Kidney tubule cell (primary cell): ENCODE data around the gene CDH12.
A peak's percentile ranks its signal among the peaks of the same experiment; 100 is the strongest.

ENCODE experiments used
- DNase-seq: peaks from one replicate; pipeline ENCODE4 v3.0.0-alpha.2; 2018; ENCODE audit warnings: low spot score

CDH12 gene

GRCh38 chr5:21820527-21820926 is 1032.6 kb downstream of the CDH12 start:
- DNase-seq: no peak

DNA sequence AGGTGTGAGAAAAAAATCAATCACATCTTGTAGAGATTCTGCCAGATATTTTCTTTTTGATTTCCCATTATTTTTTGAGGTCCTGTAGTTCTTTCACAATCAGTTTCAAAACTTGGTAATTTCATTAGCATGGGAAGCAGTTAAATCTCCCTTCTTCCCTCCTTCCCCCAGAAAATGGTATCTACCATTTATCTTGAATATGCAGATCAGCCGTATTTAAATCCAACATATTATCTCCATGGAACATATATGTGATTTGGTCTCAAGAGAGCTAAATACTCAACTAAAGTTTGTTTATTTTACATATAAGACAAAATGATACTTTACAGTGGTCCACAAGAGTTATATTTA is 1034.8 kb downstream of the CDH12 start:
- DNase-seq: no peak

- DNase-seq: no peak
Measured at GRCh38 chr5:21817668-21818369, 1035.3 kb downstream of the CDH12 start.

- peak; percentile 33 for DNase-seq
Measured at GRCh38 chr5:21810737-21811316, 1042.3 kb downstream of the CDH12 start.

- DNase-seq: no peak
Measured at GRCh38 chr5:21809611-21810010, 1043.5 kb downstream of the CDH12 start.

GRCh38 chr5:21807953-21808352 is 1045.2 kb downstream of the CDH12 start:
- peak; percentile 2 for DNase-seq

GRCh38 chr5:21806943-21807342 is 1046.2 kb downstream of the CDH12 start:
- peak; percentile 85 for DNase-seq

DNA sequence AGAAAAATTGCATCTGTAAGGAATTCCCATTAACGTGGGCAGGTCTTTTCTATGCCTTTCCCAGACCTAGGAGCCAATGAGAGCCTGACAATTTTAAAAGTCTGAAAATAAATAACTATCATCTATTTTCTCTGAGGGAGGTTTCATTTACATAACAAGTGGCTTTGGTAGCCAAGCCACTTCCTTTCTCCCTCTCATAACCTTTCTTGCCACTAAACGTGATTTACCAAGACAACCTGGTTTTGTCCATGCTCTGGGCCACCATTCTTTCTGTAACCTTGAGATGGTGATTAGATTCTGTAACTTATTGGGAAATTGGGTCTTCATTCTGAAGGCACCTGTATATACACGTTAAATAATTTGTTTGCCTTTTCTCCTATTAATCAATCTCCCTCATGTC is 1046.9 kb downstream of the CDH12 start:
- DNase-seq: no peak

DNA sequence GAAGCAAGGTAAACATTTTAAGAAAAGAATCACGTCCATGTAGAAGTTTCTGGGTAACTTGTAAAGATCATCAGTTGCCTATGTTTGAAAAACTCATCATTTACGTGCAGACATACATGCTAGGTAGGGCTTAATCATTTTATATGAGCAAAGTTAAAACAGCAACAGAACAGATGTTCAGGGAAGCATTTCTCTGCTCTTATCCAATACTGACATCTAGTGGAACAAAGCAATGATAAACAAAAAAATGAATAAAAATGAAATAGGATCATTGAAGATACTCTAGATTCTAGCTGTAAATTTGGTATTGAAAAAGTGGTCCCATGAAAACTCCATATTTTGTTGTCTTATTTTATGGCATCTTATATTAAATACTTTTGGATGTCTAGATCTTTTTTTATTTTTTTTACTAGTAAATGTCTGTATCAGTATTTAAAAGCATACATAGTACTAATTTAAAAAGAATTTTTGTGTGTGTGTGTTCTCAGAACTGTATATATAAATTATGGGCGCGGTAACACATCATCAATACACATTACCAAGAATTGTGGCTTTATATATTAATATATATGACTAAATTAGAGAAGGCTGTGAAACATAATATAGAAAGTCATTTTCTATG is 1050.2 kb downstream of the CDH12 start:
- peak; percentile 45 for DNase-seq

DNA sequence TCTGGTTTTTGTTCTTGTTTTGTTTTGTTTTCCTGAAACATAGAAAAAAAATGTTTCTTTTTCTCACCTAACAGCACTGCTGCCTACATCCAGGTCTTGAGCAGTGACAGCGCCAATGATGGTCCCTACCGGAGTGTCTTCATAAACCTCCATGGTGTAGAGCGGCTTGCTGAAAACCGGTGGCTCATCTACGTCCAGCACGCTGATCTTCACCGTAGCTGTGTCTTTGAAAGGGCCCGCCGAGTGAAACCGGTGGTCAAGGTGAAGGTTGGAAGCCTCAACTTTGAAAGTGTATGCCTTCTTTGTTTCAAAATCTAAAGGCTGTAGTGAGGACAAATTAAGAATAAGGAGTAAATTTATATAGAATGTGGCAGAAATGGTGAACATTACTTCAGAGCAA is 1051.0 kb downstream of the CDH12 start:
- no peak for DNase-seq

- DNase-seq: no peak
Measured at GRCh38 chr5:21792748-21793147, 1060.4 kb downstream of the CDH12 start.

GRCh38 chr5:21791304-21791703 is 1061.8 kb downstream of the CDH12 start:
- DNase-seq: no peak

DNA sequence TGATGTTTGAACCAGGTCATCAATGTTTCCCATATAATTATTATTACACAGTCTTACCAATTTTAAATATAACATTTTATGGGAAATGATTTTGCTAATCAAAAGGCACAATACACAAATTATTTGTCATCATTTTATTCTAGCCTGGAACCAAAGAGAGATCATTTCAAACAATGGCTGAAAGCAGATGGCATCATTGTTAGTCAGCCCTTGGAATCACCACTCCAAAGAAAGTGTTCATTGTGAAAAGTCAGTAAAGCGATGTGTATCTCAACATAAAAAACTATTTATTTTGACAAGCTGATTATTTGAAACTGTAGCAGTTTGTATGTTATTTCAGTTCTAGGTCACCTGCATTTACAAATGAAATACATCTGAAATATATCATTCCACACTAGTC is 1068.7 kb downstream of the CDH12 start:
- DNase-seq: no peak

DNA sequence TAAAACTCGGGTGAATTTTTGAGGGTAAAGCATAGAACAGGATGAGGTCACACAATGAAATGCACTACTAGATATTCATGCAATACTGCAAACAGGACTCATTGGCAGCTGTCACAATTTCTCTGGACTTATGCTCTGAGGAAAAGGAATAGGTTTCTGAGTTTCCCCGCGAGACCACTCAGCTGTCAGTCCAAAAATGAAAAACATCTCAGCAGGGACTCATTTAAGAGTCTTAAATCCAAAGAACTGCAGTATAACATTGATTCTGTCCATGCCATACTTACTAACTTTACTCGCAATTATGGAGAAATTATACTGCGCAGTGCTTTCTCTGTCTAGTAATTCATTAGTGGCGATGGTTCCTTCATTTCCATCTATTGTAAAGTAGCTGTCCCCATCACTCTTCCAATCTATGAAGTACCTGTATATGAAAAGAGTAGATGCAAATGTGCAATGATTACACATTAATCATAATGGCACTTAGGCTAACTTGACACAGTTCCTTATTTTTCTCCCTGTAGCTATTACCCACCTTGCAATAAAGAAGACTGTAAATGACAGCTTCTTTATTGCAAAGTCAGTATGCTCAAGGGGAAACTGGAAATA is 1070.0 kb downstream of the CDH12 start:
- no peak for DNase-seq

GRCh38 chr5:21776466-21776865 is 1076.7 kb downstream of the CDH12 start:
- no peak for DNase-seq

DNA sequence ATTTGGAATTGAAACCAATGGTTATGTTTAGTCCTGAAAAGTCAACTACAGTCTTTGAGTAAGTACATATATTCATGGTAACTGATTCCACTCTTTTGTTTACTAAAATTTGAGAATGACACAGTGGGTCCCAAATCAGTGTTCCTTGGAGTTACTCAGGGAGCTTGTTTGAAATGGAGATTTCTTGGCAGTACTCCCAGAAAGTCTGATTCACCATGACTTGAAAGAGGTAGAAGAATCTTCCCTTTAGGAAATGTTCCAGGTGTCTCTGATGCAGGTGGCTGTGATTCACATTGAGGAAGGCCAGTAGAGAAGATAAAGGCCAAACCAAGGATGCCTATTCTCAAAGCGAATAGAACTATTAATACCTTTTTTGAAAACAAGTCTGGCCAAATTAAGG is 1078.3 kb downstream of the CDH12 start:
- DNase-seq: peak; percentile 85

GRCh38 chr5:21774281-21774680 is 1078.9 kb downstream of the CDH12 start:
- no peak for DNase-seq

DNA sequence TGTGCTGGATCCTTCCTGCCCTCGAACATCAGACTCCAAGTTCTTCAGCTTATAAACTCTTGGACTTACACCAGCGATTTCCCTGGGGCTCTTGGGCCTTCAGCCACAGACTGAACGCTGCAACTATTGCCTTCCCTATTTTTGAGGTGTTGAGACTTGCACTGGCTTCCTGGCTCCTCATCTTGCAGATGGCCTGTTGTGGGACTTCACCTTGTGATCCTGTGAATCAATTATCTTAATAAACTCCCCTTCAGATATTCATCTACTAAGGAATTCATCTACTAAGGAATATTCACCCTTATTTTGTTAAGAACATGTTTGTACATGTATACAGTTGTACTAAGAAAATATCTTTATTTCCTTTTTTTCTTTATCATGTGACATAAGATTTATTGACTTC is 1079.7 kb downstream of the CDH12 start:
- no peak for DNase-seq

DNA sequence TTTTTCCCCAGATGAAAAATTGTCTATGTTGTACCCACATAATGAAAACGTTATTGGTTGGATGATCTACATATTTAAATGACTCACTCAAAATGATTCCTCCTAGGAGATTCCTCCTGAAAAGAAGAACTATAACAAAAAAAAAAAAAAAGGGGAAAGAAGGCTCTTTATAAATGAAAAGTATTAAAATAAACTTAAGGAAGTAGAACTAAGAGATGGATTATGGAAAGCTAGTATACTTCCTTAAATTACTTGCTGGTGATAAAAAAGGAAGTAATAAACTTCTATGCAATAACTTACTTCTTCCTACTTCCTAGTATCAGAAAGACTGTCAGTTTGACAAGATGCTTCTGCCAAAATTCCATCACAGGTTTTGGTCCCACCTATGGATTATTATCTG is 1087.7 kb downstream of the CDH12 start:
- DNase-seq: no peak

DNA sequence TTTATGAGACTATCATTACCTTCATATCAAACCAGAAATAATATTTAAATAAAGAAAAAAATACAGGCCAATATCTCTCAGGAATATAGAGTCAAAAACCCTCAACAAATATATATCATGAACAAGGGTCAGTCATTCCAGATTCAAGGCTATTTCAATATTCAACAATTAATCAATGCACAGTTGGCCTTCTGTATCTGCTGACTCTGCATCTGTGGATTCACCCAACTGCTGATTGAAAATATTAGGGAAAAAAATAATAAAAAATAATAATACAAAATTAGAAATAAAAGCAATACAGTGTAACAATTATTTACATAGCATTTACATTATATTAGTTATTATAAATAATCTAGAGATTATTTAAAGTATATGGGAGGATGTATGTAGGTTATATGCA is 1114.0 kb downstream of the CDH12 start:
- no peak for DNase-seq

DNA sequence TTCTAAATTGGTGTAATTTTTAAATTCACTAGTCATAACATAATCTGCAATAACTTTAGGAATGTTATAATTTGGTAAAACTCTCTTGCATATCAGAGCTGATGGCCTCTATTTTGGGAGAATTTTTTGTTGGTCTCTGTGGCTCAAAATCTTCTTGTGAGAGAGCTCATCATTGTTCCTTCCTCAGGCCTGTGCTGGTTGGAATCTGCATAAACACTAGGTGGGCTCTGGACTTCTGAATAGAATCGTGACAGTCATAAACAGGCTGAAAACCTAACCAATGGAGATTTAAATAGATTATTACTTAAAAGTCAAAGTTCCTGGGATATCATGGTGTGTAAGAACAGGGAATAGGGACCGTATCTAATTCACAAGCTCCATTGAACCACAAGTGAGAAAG is 1129.6 kb downstream of the CDH12 start:
- no peak for DNase-seq

DNA sequence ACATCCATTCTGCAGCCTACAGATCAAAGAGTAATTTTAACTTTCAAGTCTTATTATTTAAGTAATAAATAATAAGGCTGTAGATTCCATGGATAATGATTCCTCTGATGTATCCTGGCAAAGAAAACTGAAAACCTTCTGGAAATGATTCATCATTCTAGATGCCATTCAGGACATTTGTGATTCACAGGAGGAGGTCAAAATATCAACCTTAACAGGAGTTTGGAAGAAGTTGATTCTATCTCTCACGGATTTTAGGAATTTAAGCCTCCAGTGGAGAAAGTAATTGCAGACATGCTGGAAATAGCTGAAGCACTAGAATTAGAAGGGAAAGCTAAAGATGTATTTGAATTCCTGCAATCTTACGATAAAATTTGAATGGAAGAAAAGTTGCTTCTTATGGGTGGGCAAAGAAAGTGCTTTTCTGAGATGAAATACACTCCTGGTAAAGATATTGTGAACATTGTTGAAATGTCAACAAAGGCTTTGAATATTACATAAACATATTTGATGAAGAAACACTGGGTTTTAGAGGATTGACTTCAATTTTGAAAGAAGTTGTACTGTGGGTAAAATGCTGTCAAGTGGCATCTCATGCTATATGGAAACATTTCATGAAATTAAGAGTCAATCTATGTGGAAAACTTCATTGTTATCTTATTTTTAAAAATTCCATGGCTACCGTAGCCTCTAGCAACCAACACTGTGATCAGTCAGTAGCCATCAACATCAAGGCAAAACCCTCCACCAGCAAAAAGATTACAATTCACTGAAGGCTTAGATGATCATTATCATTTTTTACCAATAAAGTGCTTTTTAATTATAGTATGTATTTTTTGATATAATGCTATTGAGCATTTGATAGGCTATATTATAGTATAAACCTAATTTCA is 1141.0 kb downstream of the CDH12 start:
- peak; percentile 28 for DNase-seq
